Esophagus squamous epithelium (tissue), 5 donors: Measurements from ENCODE around the gene PLEKHA7. TPM values are rescaled to one million over a fixed set of nuclear protein-coding genes. Genes with fewer than 3 reads are reported as not detected.

ENCODE experiments used
- DNase-seq: peaks from one replicate; lab custom pipeline; 2025; lab: John Stamatoyannopoulos, UW
- H3K27ac ChIP-seq, 4 donors: fragments of 200-600 bp; sonication (generic); one replicate each; pipeline ENCODE4 v1.5.1; 2016 to 2019; ENCODE audit warnings: mild to moderate bottlenecking in 1 of 4
- H3K27me3 ChIP-seq, 4 donors: fragments of 200-600 bp; sonication (generic); 1 replicate in 3 of 4; 2 replicates in 1 of 4; pipeline versions ENCODE4 v1.5.1 to v1.6.0; 2017 to 2021; ENCODE audit warnings: antibody characterized with exemption in 1 of 4
- H3K36me3 ChIP-seq, 3 donors: fragments of 200-600 bp; sonication (generic); one replicate each; pipeline ENCODE4 v1.5.1; 2016 to 2019
- H3K4me1 ChIP-seq, 3 donors: fragments of 200-600 bp; sonication (generic); one replicate each; pipeline ENCODE4 v1.5.1; 2017 to 2019
- H3K4me3 ChIP-seq, 4 donors: fragments of 200-600 bp; sonication (generic); 1 replicate in 3 of 4; 2 replicates in 1 of 4; pipeline ENCODE4 v1.5.1; 2016 to 2019; ENCODE audit warnings: mild to moderate bottlenecking in 2 of 4, moderate library complexity in 1 of 4
- H3K9me3 ChIP-seq, 3 donors: fragments of 200-600 bp; sonication (generic); one replicate each; pipeline ENCODE4 v1.5.1; 2016 to 2019
- POLR2A ChIP-seq, 4 donors: fragments of 450-650 bp; IDR thresholded peaks; one replicate each; pipeline ENCODE4 v1.6.1; 2017; ENCODE audit warnings: antibody characterized with exemption in 4 of 4, mild to moderate bottlenecking in 4 of 4, moderate library complexity in 3 of 4
- WGBS, 2 donors: methylation state at CpG; one replicate each; pipeline ENCODE4 v1.1.5; 2018; 5-methylcytosine and 5-hydroxymethylcytosine counted together
- intact Hi-C: fragments of 100-400 bp; cut with DNase I; formaldehyde crosslinking; loops from one replicate; pipeline ENCODE4 v1.15.0; 2022
- total RNA-seq, 4 donors: library from RNA; depleted of rRNA; stranded (reverse); fragments of >200 nt; gene quantifications; one replicate each; pipeline ENCODE4 v1.1.0, GENCODE V29; 2016
- TF ChIP-seq, protein P1 (sequence below), 6 experiments: fragments of 450-650 bp in 4 of 6; fragments of 200-600 bp in 2 of 6; sonication (generic) in 2 of 6; IDR thresholded peaks; one replicate each; pipeline ENCODE4 v1.5.1; 2016 to 2019; ENCODE audit warnings: antibody characterized with exemption in 6 of 6, mild to moderate bottlenecking in 4 of 6, moderate library complexity in 4 of 6
- donor health status: DM: yes; HTN: yes; CAD: no.

The PLEKHA7 gene
- total RNA-seq, 4 donors from 2014 or later: 49.8 to 129 (median 59.3) TPM

GRCh38 chr11:16962146-16962545 lies 52.1 kb downstream of the PLEKHA7 start:
- Histone ChIP-seq H3K27ac (no peak overlapping the region), H3K27me3 (no peaks in the 10 kb centered on the region), H3K9me3 (no peaks in the 10 kb centered on the region), H3K36me3 (no peaks in the 10 kb centered on the region), H3K4me3 (no peak overlapping the region), H3K4me1 (no peaks in the 10 kb centered on the region)
- 70 to 83% methylated on average over 5 of the region's 5 CpGs for WGBS, 2 donors
- intact Hi-C loops: no loop called here
- no peak for DNase-seq
- TF ChIP-seq, protein P1, sequence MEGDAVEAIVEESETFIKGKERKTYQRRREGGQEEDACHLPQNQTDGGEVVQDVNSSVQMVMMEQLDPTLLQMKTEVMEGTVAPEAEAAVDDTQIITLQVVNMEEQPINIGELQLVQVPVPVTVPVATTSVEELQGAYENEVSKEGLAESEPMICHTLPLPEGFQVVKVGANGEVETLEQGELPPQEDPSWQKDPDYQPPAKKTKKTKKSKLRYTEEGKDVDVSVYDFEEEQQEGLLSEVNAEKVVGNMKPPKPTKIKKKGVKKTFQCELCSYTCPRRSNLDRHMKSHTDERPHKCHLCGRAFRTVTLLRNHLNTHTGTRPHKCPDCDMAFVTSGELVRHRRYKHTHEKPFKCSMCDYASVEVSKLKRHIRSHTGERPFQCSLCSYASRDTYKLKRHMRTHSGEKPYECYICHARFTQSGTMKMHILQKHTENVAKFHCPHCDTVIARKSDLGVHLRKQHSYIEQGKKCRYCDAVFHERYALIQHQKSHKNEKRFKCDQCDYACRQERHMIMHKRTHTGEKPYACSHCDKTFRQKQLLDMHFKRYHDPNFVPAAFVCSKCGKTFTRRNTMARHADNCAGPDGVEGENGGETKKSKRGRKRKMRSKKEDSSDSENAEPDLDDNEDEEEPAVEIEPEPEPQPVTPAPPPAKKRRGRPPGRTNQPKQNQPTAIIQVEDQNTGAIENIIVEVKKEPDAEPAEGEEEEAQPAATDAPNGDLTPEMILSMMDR (IDR thresholded peaks at IDR 0.05): no peak
- no peak for TF ChIP-seq POLR2A (IDR thresholded peaks at IDR 0.05)

DNA sequence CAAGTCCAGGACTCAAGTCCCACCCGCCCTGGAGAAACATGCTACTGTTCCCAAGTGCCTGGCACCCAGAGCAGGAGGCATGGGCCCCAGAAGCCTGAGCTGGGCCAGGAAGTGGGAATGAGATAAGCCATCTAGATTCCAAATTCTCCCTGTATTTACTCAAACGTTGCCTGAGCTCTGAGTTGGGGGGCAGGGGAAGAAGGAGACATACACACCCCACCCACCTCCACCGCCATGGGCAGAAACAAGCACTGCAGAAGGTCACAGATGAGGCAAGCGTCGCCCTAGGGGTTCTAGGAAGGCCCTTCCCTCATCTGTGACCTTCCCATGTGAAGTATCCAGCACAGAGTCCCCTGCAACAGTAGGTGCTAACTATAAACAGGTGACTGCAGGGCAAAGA lies 54.0 kb downstream of the PLEKHA7 start:
- H3K27me3 ChIP-seq: no peaks in the 10 kb centered on the region
- 49 to 100% methylated on average over 3 of the region's 5 CpGs for WGBS, 2 donors
- H3K27ac ChIP-seq: no peak overlapping the region

DNA sequence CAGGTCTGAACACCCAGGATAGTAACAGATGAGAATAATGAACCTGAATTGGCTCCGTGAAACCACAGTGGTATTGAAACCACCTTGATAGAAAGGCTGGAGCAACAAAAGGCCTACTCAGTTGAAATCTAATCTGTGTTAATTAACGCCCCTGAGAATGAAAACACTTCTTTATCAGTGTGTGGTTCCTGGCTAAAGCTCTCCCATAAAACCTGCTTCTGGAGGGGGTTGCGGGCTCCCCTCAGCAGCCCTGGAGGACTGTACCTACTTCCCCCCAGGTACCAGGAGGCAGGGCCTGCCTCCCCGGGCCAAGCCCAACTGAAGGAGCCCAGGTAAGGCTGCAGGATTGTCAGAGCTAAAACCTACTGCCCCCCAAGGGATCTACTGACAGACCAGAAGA lies 54.6 kb downstream of the PLEKHA7 start:
- no peak overlapping the region for H3K27ac ChIP-seq
- no peaks in the 10 kb centered on the region for H3K36me3 ChIP-seq
- H3K27me3 ChIP-seq: no peaks in the 10 kb centered on the region
- H3K4me3 ChIP-seq: no peak overlapping the region
- no peaks in the 10 kb centered on the region for H3K4me1 ChIP-seq
- TF ChIP-seq POLR2A (IDR thresholded peaks at IDR 0.05): no peak
- TF ChIP-seq, protein P1 (IDR thresholded peaks at IDR 0.05): no peak
- intact Hi-C loops: no loop called here
- WGBS, 2 donors: 91 to 94% methylated on average over 2 to 3 of the region's 4 CpGs
- no peaks in the 10 kb centered on the region for H3K9me3 ChIP-seq
- no peak for DNase-seq

More for the DNA sequence above, 54.0 kb downstream of the PLEKHA7 start:
- no peak overlapping the region for H3K4me3 ChIP-seq
- no peak for TF ChIP-seq POLR2A (IDR thresholded peaks at IDR 0.05)
- TF ChIP-seq, protein P1 (IDR thresholded peaks at IDR 0.05): no peak
- H3K9me3 ChIP-seq: no peaks in the 10 kb centered on the region
- intact Hi-C loops: no loop called here
- H3K4me1 ChIP-seq: no peaks in the 10 kb centered on the region
- no peaks in the 10 kb centered on the region for H3K36me3 ChIP-seq
- no peak for DNase-seq

- no peaks in the 10 kb centered on the region for H3K9me3 ChIP-seq
- peaks cover 0 to 4% (median 0%) of the 10 kb centered on the region in 3 donors for H3K4me1 ChIP-seq
- no peaks in the 10 kb centered on the region for H3K36me3 ChIP-seq
- H3K27ac ChIP-seq: no peak overlapping the region
- intact Hi-C loops: no loop called here
- WGBS, 2 donors: 56 to 59% methylated on average over 5 of the region's 5 CpGs
- no peaks in the 10 kb centered on the region for H3K27me3 ChIP-seq
- DNase-seq: no peak
- TF ChIP-seq, protein P1 (IDR thresholded peaks at IDR 0.05): no peak
- no peak for TF ChIP-seq POLR2A (IDR thresholded peaks at IDR 0.05)
- no peak overlapping the region for H3K4me3 ChIP-seq
These were observed 55.4 kb downstream of the PLEKHA7 start for GRCh38 chr11:16958833-16959232.

- no peak for TF ChIP-seq POLR2A (IDR thresholded peaks at IDR 0.05)
- TF ChIP-seq, protein P1 (IDR thresholded peaks at IDR 0.05): no peak
- Histone ChIP-seq H3K27me3 (no peaks in the 10 kb centered on the region), H3K36me3 (no peaks in the 10 kb centered on the region), H3K9me3 (no peaks in the 10 kb centered on the region), H3K27ac (no peak overlapping the region), H3K4me3 (no peak overlapping the region), H3K4me1 (peaks cover 0 to 15% (median 0%) of the 10 kb centered on the region in 3 donors)
- intact Hi-C loops: no loop called here
- no peak for DNase-seq
- WGBS, 2 donors: 69 to 79% methylated on average over 4 to 5 of the region's 5 CpGs
These were observed 57.6 kb downstream of the PLEKHA7 start for GRCh38 chr11:16956538-16957153.
